Activated CD4-positive, alpha-beta T cell treated with anti-CD3 and anti-CD28 coated beads for 48 hours (primary cell): Measurements from ENCODE around the gene WDFY3.

Experiments used
- DNase-seq: peaks from one replicate; pipeline ENCODE4 v3.0.0-alpha.2; 2020

WDFY3 gene

GRCh38 chr4:84901740-84902281 is 64.7 kb downstream of the WDFY3 start:
- no peak for DNase-seq

GRCh38 chr4:84901173-84901572 is 65.3 kb downstream of the WDFY3 start:
- no peak for DNase-seq

- no peak for DNase-seq
These were observed 66.9 kb downstream of the WDFY3 start for GRCh38 chr4:84899616-84900015.

GRCh38 chr4:84897516-84897915 is 69.0 kb downstream of the WDFY3 start:
- no peak for DNase-seq

- DNase-seq, result no peak
These were observed 71.2 kb downstream of the WDFY3 start for GRCh38 chr4:84895283-84895682.

- DNase-seq, result no peak
These were observed 71.9 kb downstream of the WDFY3 start for GRCh38 chr4:84894621-84895020.

GRCh38 chr4:84892950-84893349 is 73.5 kb downstream of the WDFY3 start:
- no peak for DNase-seq

GRCh38 chr4:84887824-84888223 is 78.7 kb downstream of the WDFY3 start:
- no peak for DNase-seq

GRCh38 chr4:84879651-84880200 is 86.8 kb downstream of the WDFY3 start:
- no peak for DNase-seq

GRCh38 chr4:84878546-84878945 is 87.9 kb downstream of the WDFY3 start:
- DNase-seq, result no peak

- no peak for DNase-seq
These were observed 88.4 kb downstream of the WDFY3 start for GRCh38 chr4:84878090-84878489.

GRCh38 chr4:84877051-84877833 is 89.2 kb downstream of the WDFY3 start:
- no peak for DNase-seq

GRCh38 chr4:84875636-84876371 is 90.7 kb downstream of the WDFY3 start:
- DNase-seq, result no peak

GRCh38 chr4:84874619-84875018 is 91.9 kb downstream of the WDFY3 start:
- DNase-seq, result no peak

- no peak for DNase-seq
These were observed 95.9 kb downstream of the WDFY3 start for GRCh38 chr4:84870398-84871163.

- DNase-seq, result no peak
These were observed 100.2 kb downstream of the WDFY3 start for GRCh38 chr4:84866295-84866694.

GRCh38 chr4:84865600-84865999 is 100.9 kb downstream of the WDFY3 start:
- no peak for DNase-seq

GRCh38 chr4:84862064-84862463 is 104.4 kb downstream of the WDFY3 start:
- no peak for DNase-seq

GRCh38 chr4:84857296-84857695 is 109.2 kb downstream of the WDFY3 start:
- no peak for DNase-seq

GRCh38 chr4:84856468-84857049 is 109.9 kb downstream of the WDFY3 start:
- DNase-seq, result no peak

- no peak for DNase-seq
These were observed 110.7 kb downstream of the WDFY3 start for GRCh38 chr4:84855774-84856173.

GRCh38 chr4:84852081-84852480 is 114.4 kb downstream of the WDFY3 start:
- DNase-seq, result no peak
